HCT116 (cell line): ENCODE measurements around the gene SPEN. TPM values are rescaled to one million over a fixed set of nuclear protein-coding genes. Genes with fewer than 3 reads are reported as not detected.

ENCODE experiments used
- ATAC-seq: fragments of 200-7000 bp; cut with Tn5 transposase; 2 replicates; pipeline ENCODE4 v1.9.1; 2020; ENCODE audit warnings: mild to moderate bottlenecking, moderate library complexity
- BruUV-seq: library from RNA; stranded (reverse); fragments of 400-500 nt; replicated peaks from 2 replicates; lab custom pipeline; 2021; lab: Mats Ljungman, UMichigan
- CTCF ChIA-PET: fragments of 300-600 bp; sonication (Branson Sonifier 250); formaldehyde crosslinking; loops from one replicate; lab custom pipeline; 2021; ENCODE audit warnings: antibody characterized with exemption; lab: Charles Lee
- POLR2A ChIA-PET: fragments of 300-600, 350-600 bp; sonication (Branson Sonifier 250); formaldehyde crosslinking; loops from one replicate; lab custom pipeline; 2021; ENCODE audit warnings: antibody characterized with exemption; lab: Charles Lee
- RAD21 ChIA-PET, 2 experiments: fragments of 300-600 bp; sonication (Branson Sonifier 250); formaldehyde crosslinking; loops; one replicate each; lab custom pipeline; 2023; ENCODE audit warnings: low total read pairs in 2 of 2; ENCODE audit not compliant: uncharacterized antibody in 2 of 2, unreplicated experiment in 2 of 2, low non-redundant PET in 1 of 2; lab: Charles Lee
- DNase-seq: peaks from one replicate; pipeline ENCODE4 v3.0.0-alpha.2; 2010; ENCODE audit warnings: low read depth, low spot score
- H2AFZ ChIP-seq: fragments of 200-600 bp; shearing (Covaris generic), sonication (generic); 2 replicates; pipeline ENCODE4 v1.6.1; 2017; ENCODE audit warnings: low read depth, mixed run types, mixed read lengths, antibody characterized with exemption, low read length; ENCODE audit not compliant: poor library complexity, severe bottlenecking
- H3K27ac ChIP-seq: 2 replicates; pipeline ENCODE4 v1.5.1; 2012; ENCODE audit warnings: low read depth, low read length
- H3K27me3 ChIP-seq: fragments of 200-600 bp; sonication (generic); 2 replicates; pipeline ENCODE4 v1.6.1; 2016; ENCODE audit warnings: mixed run types, low read length, mixed read lengths; ENCODE audit not compliant: insufficient read depth
- H3K36me3 ChIP-seq, 2 experiments: fragments of 200-500 bp in 1 of 2; fragments of 200-600 bp in 1 of 2; sonication (Bioruptor generic) in 1 of 2; sonication (generic) in 1 of 2; 2 replicates each; pipeline versions ENCODE4 v1.5.1 to v1.6.1; 2014 to 2016; ENCODE audit warnings: low read length in 2 of 2, inconsistent platforms in 1 of 2, mixed read lengths in 1 of 2, mixed run types in 1 of 2; ENCODE audit not compliant: insufficient read depth in 2 of 2, control insufficient read depth in 1 of 2
- H3K4me1 ChIP-seq, 2 experiments: fragments of 200-600 bp in 1 of 2; sonication (generic) in 1 of 2; 2 replicates each; pipeline versions ENCODE4 v1.5.1 to v1.6.1; 2012 to 2017; ENCODE audit warnings: low read length in 2 of 2, inconsistent platforms in 1 of 2, mild to moderate bottlenecking in 1 of 2, mixed read lengths in 1 of 2, mixed run types in 1 of 2, moderate library complexity in 1 of 2; ENCODE audit not compliant: insufficient read depth in 2 of 2, control insufficient read depth in 1 of 2
- H3K4me2 ChIP-seq: fragments of 200-600 bp; sonication (generic); 2 replicates; pipeline ENCODE4 v1.6.1; 2017; ENCODE audit warnings: mixed run types, low read length, mixed read lengths
- H3K4me3 ChIP-seq, 2 experiments: fragments of 200-600 bp in 1 of 2; sonication (generic) in 1 of 2; replicated peaks in 1 of 2; 2 replicates each; pipeline ENCODE4 v1.5.1; 2011 to 2016; ENCODE audit warnings: low read length in 2 of 2, control low read depth in 1 of 2, low read depth in 1 of 2, mild to moderate bottlenecking in 1 of 2, mixed read lengths in 1 of 2, mixed run types in 1 of 2
- H3K79me2 ChIP-seq: fragments of 200-600 bp; sonication (generic); 2 replicates; pipeline ENCODE4 v1.6.1; 2017; ENCODE audit warnings: mild to moderate bottlenecking, mixed run types, low read length, moderate library complexity, mixed read lengths; ENCODE audit not compliant: insufficient read depth
- H3K9ac ChIP-seq: fragments of 200-600 bp; sonication (generic); 2 replicates; pipeline ENCODE4 v1.6.1; 2016; ENCODE audit warnings: low read length, mixed read lengths
- H3K9me2 ChIP-seq: fragments of 200-600 bp; sonication (generic), shearing (Covaris generic); 2 replicates; pipeline ENCODE4 v1.6.1; 2017; ENCODE audit warnings: mixed run types, mild to moderate bottlenecking, moderate library complexity; ENCODE audit not compliant: insufficient read depth
- H3K9me3 ChIP-seq, 2 experiments: fragments of 200-500 bp in 1 of 2; fragments of 200-600 bp in 1 of 2; sonication (Bioruptor generic) in 1 of 2; sonication (generic) in 1 of 2; 2 replicates each; pipeline ENCODE4 v1.6.1; 2014 to 2017; ENCODE audit warnings: low read length in 2 of 2, mixed read lengths in 2 of 2, inconsistent platforms in 1 of 2, low read depth in 1 of 2, mild to moderate bottlenecking in 1 of 2, mixed run types in 1 of 2, moderate library complexity in 1 of 2; ENCODE audit not compliant: control insufficient read depth in 1 of 2, insufficient read depth in 1 of 2
- H4K20me1 ChIP-seq: fragments of 200-600 bp; sonication (generic), shearing (Covaris generic); 2 replicates; pipeline ENCODE4 v1.6.1; 2017; ENCODE audit warnings: mixed run types, mild to moderate bottlenecking, moderate library complexity; ENCODE audit not compliant: insufficient read depth
- CBX3 ChIP-seq: IDR thresholded peaks from 2 replicates; pipeline ENCODE4 v1.6.1; 2012; ENCODE audit warnings: low read depth
- CEBPB ChIP-seq: IDR thresholded peaks from 2 replicates; pipeline ENCODE4 v1.6.1; 2012; ENCODE audit warnings: low read depth
- EGR1 ChIP-seq: IDR thresholded peaks from 2 replicates; pipeline ENCODE4 v1.6.1; 2012; ENCODE audit warnings: low read depth
- ELF1 ChIP-seq: IDR thresholded peaks from 2 replicates; pipeline ENCODE4 v1.6.1; 2012; ENCODE audit warnings: low read depth, borderline replicate concordance
- EZH2 ChIP-seq: fragments of 200-600 bp; sonication (generic); IDR thresholded peaks from 2 replicates; pipeline ENCODE4 v1.6.1; 2017; ENCODE audit warnings: antibody characterized with exemption, mixed run types
- FOSL1 ChIP-seq: IDR thresholded peaks from 2 replicates; pipeline ENCODE4 v1.6.1; 2012; ENCODE audit warnings: low read depth
- POLR2A ChIP-seq: IDR thresholded peaks from 2 replicates; pipeline ENCODE4 v1.7.0; 2011; ENCODE audit warnings: borderline replicate concordance; ENCODE audit not compliant: insufficient read depth, insufficient read length; ENCODE audit errors: extremely low read depth
- POLR2AphosphoS5 ChIP-seq: IDR thresholded peaks from 2 replicates; pipeline ENCODE4 v1.6.1; 2011; ENCODE audit warnings: mild to moderate bottlenecking, low read depth, low read length, moderate library complexity
- RAD21 ChIP-seq: IDR thresholded peaks from 2 replicates; pipeline ENCODE4 v1.6.1; 2012; ENCODE audit warnings: low read depth, mild to moderate bottlenecking
- SIN3A ChIP-seq: IDR thresholded peaks from 2 replicates; pipeline ENCODE4 v1.6.1; 2012; ENCODE audit warnings: low read depth
- SP1 ChIP-seq: IDR thresholded peaks from 2 replicates; pipeline ENCODE4 v1.6.1; 2012; ENCODE audit warnings: low read depth
- SRF ChIP-seq: IDR thresholded peaks from 2 replicates; pipeline ENCODE4 v1.6.1; 2012; ENCODE audit warnings: low read depth
- YY1 ChIP-seq: IDR thresholded peaks from 2 replicates; pipeline ENCODE4 v1.6.1; 2011; ENCODE audit warnings: low read length, low read depth, moderate library complexity, mild to moderate bottlenecking; ENCODE audit not compliant: insufficient replicate concordance; ENCODE audit errors: extremely low read depth
- ZFX ChIP-seq: fragments of 450-650 bp; IDR thresholded peaks from 2 replicates; pipeline ENCODE4 v1.6.1; 2017
- ZNF274 ChIP-seq: fragments of 200-500 bp; sonication (Bioruptor generic); IDR thresholded peaks from 2 replicates; pipeline ENCODE4 v1.6.1; 2014; ENCODE audit warnings: mild to moderate bottlenecking, low read depth, low read length, inconsistent platforms
- intact Hi-C: fragments of 100-400 bp; cut with micrococcal nuclease; formaldehyde crosslinking; loops from 2 replicates; pipeline ENCODE4 v1.10.0; 2022
- total RNA-seq: library from RNA; stranded (reverse); gene quantifications from one replicate; pipeline ENCODE4 v1.2.1, GENCODE V29; 2021; ENCODE audit not compliant: unreplicated experiment
- TF ChIP-seq, protein P1 (sequence below), 3 experiments: fragments of 200-600 bp in 1 of 3; sonication (generic) in 1 of 3; IDR thresholded peaks in 2 of 3; conservative IDR thresholded peaks in 1 of 3; 2 replicates each; pipeline ENCODE4 v1.5.1; 2012 to 2017; ENCODE audit warnings: low read depth in 2 of 3, low read length in 2 of 3, antibody characterized with exemption in 1 of 3, borderline replicate concordance in 1 of 3, control low read depth in 1 of 3, mild to moderate bottlenecking in 1 of 3, mixed read lengths in 1 of 3, mixed run types in 1 of 3, moderate library complexity in 1 of 3; ENCODE audit not compliant: insufficient read depth in 1 of 3
- TF ChIP-seq, protein P2 (sequence below): IDR thresholded peaks from 2 replicates; pipeline ENCODE4 v1.6.1; 2011; ENCODE audit warnings: mild to moderate bottlenecking, low read length, moderate library complexity; ENCODE audit not compliant: insufficient replicate concordance; ENCODE audit errors: extremely low read depth
- TF ChIP-seq, protein P3 (sequence below): IDR thresholded peaks from 2 replicates; pipeline ENCODE4 v1.6.1; 2012
- TF ChIP-seq, protein P4 (sequence below): IDR thresholded peaks from 2 replicates; pipeline ENCODE4 v1.6.1; 2012; ENCODE audit warnings: low read depth
- TF ChIP-seq, protein P5 (sequence below): IDR thresholded peaks from 2 replicates; pipeline ENCODE4 v1.6.1; 2012

The SPEN gene
- total RNA-seq, 1 experiment from 2014 or later = 58.6 TPM

DNA sequence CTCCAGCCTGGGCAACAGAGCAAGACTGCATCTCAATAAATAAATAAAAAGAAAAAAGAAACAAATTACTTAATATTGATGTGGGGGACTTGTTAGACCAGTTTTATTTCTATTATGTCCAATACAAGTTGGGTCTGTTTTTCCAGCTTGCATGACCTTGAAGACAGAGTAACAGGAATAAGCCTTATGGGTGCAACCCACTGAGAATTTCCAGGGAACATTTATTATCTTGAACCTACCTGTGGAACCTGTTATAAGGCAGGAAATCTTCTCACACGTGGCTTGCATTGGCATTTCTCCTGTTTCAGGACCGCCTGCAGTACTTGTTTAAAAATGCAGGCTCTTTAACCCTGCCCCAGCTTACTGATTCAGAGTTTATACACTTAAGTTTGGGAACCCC, 64.4 kb downstream of the SPEN start:
- ChIA-PET POLR2A (no interaction called here), CTCF (no interaction called here), RAD21 (no interaction called here)
- Histone ChIP-seq H4K20me1 (peaks cover 11% of the 10 kb centered on the region; the same call in 1 of the 2 replicates), H3K4me3 (no peak overlapping the region), H3K79me2 (peaks cover 98% of the 10 kb centered on the region), H3K27me3 (no peaks in the 10 kb centered on the region), H2AFZ (no peak overlapping the region), H3K9me3 (no peaks in the 10 kb centered on the region), H3K4me1 (peaks cover 0 to 13% of the 10 kb centered on the region in 2 experiments; a peak in 2 of 4 replicates), H3K9ac (no peak overlapping the region), H3K36me3 (peaks cover 20 to 28% of the 10 kb centered on the region in 2 experiments), H3K4me2 (no peak overlapping the region)
- no TSS peak for BruUV-seq
- no peak for ATAC-seq
- DNase-seq = no peak
- intact Hi-C loops = no loop called here
- TF ChIP-seq EZH2 = no peak
- TF ChIP-seq SRF = no peak
- TF ChIP-seq EGR1 = no peak
- TF ChIP-seq ZFX = no peak
- no peak for TF ChIP-seq POLR2AphosphoS5
- no peak for TF ChIP-seq FOSL1
- TF ChIP-seq, protein P1, sequence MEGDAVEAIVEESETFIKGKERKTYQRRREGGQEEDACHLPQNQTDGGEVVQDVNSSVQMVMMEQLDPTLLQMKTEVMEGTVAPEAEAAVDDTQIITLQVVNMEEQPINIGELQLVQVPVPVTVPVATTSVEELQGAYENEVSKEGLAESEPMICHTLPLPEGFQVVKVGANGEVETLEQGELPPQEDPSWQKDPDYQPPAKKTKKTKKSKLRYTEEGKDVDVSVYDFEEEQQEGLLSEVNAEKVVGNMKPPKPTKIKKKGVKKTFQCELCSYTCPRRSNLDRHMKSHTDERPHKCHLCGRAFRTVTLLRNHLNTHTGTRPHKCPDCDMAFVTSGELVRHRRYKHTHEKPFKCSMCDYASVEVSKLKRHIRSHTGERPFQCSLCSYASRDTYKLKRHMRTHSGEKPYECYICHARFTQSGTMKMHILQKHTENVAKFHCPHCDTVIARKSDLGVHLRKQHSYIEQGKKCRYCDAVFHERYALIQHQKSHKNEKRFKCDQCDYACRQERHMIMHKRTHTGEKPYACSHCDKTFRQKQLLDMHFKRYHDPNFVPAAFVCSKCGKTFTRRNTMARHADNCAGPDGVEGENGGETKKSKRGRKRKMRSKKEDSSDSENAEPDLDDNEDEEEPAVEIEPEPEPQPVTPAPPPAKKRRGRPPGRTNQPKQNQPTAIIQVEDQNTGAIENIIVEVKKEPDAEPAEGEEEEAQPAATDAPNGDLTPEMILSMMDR (IDR thresholded peaks at IDR 0.05 in 2 of 3, conservative IDR thresholded peaks at IDR 0.05 in 1 of 3; ENCODE audit: borderline replicate concordance in 1 of 3, insufficient read depth in 1 of 3, low read depth in 2 of 3, low read length in 2 of 3) = no peak
- TF ChIP-seq CBX3 = no peak
- TF ChIP-seq ZNF274 = no peak
- TF ChIP-seq, protein P2, sequence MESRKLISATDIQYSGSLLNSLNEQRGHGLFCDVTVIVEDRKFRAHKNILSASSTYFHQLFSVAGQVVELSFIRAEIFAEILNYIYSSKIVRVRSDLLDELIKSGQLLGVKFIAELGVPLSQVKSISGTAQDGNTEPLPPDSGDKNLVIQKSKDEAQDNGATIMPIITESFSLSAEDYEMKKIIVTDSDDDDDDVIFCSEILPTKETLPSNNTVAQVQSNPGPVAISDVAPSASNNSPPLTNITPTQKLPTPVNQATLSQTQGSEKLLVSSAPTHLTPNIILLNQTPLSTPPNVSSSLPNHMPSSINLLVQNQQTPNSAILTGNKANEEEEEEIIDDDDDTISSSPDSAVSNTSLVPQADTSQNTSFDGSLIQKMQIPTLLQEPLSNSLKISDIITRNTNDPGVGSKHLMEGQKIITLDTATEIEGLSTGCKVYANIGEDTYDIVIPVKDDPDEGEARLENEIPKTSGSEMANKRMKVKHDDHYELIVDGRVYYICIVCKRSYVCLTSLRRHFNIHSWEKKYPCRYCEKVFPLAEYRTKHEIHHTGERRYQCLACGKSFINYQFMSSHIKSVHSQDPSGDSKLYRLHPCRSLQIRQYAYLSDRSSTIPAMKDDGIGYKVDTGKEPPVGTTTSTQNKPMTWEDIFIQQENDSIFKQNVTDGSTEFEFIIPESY = no peak
- no peak for TF ChIP-seq SIN3A
- no peak for TF ChIP-seq POLR2A
- TF ChIP-seq, protein P3, sequence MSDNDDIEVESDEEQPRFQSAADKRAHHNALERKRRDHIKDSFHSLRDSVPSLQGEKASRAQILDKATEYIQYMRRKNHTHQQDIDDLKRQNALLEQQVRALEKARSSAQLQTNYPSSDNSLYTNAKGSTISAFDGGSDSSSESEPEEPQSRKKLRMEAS = no peak
- TF ChIP-seq ELF1 = no peak
- TF ChIP-seq CEBPB = no peak
- TF ChIP-seq, protein P4, sequence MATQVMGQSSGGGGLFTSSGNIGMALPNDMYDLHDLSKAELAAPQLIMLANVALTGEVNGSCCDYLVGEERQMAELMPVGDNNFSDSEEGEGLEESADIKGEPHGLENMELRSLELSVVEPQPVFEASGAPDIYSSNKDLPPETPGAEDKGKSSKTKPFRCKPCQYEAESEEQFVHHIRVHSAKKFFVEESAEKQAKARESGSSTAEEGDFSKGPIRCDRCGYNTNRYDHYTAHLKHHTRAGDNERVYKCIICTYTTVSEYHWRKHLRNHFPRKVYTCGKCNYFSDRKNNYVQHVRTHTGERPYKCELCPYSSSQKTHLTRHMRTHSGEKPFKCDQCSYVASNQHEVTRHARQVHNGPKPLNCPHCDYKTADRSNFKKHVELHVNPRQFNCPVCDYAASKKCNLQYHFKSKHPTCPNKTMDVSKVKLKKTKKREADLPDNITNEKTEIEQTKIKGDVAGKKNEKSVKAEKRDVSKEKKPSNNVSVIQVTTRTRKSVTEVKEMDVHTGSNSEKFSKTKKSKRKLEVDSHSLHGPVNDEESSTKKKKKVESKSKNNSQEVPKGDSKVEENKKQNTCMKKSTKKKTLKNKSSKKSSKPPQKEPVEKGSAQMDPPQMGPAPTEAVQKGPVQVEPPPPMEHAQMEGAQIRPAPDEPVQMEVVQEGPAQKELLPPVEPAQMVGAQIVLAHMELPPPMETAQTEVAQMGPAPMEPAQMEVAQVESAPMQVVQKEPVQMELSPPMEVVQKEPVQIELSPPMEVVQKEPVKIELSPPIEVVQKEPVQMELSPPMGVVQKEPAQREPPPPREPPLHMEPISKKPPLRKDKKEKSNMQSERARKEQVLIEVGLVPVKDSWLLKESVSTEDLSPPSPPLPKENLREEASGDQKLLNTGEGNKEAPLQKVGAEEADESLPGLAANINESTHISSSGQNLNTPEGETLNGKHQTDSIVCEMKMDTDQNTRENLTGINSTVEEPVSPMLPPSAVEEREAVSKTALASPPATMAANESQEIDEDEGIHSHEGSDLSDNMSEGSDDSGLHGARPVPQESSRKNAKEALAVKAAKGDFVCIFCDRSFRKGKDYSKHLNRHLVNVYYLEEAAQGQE = no peak
- TF ChIP-seq YY1 = no peak
- no peak for TF ChIP-seq SP1
- no peak for TF ChIP-seq RAD21
- TF ChIP-seq, protein P5, sequence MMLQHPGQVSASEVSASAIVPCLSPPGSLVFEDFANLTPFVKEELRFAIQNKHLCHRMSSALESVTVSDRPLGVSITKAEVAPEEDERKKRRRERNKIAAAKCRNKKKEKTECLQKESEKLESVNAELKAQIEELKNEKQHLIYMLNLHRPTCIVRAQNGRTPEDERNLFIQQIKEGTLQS = no peak
- TF ChIP-seq, all 23 proteins: peak for 0
- H3K27ac ChIP-seq = no peak overlapping the region
- H3K9me2 ChIP-seq = no peaks in the 10 kb centered on the region
